ENCODE measurements around the gene ENTPD2.

The ENTPD2 gene

DNA sequence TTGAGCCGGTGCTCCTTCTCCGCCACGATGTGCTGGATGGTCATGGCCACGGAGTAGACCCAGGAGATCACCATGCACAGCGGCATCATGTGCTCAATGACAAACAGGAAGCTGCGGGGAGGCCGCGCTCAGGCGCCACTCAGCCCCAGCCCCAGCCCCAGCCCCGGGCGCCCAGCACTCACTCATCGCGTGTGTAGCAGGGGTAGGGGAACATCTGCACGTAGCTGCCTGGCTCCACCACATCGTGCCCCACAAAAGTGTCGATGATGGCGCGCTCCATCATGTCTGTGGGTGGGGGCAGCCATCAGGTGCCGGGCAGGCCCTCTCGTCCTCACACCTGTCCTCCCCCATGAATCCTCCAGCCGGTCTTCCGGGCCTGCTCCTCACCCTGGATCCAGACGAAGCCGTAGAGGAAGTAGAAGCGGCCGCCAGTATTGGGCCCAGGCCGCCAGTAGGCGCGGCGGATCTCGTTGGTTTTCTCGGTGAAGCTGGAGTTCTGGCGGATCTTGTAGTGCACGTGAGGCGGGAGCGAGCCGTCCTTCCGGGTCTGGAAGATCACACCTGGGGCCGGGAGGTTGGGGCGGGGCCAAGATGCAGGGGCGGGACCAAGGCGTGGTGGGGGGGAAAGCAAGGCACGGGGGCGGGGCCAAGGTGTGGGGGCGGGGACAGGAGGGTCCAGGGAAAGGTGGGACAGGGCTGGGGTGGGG lies 35.9 kb downstream of the ENTPD2 start:
- H3K18ac ChIP-seq (ENCODE audit: low read length), result no peak overlapping the region
- no peak overlapping the region for H3K27ac ChIP-seq (ENCODE audit: low read depth, low read length)
- no peak overlapping the region for H3K4me3 ChIP-seq (ENCODE audit: low read length)
- WGBS (ENCODE audit: extremely low coverage, insufficient coverage, low lambda C conversion rate), result no CpG with 5 or more reads among the region's 45 CpGs
- H2AK5ac ChIP-seq (ENCODE audit: low read length), result no peak overlapping the region
- DNase-seq, result no peak
- H3K27me3 ChIP-seq (ENCODE audit: insufficient read depth, low read length, poor library complexity), result no peaks in the 10 kb centered on the region
- H3K56ac ChIP-seq (ENCODE audit: low read length), result no peak overlapping the region
- no peak overlapping the region for H2BK15ac ChIP-seq (replicated peaks; ENCODE audit: low read depth)
- no peaks in the 10 kb centered on the region for H3K4me1 ChIP-seq (ENCODE audit: control insufficient read depth, low read depth, low read length)
- H3K9ac ChIP-seq (ENCODE audit: low read length), result no peak overlapping the region
- no peaks in the 10 kb centered on the region for H3K36me3 ChIP-seq (ENCODE audit: control insufficient read depth, insufficient read depth, low read length)
- no peak overlapping the region for H3K23ac ChIP-seq (ENCODE audit: low read length)
- no peak overlapping the region for H3K4ac ChIP-seq (ENCODE audit: low read depth, low read length)
- H4K8ac ChIP-seq (ENCODE audit: low read depth, low read length), result no peak overlapping the region
- H2BK5ac ChIP-seq (ENCODE audit: low read length), result no peak overlapping the region
- no peak overlapping the region for H3K4me2 ChIP-seq (ENCODE audit: low read length)
- no peak overlapping the region for H2BK120ac ChIP-seq (ENCODE audit: low read depth, low read length)
- H4K5ac ChIP-seq (ENCODE audit: low read length), result no peak overlapping the region
- H3K79me1 ChIP-seq (ENCODE audit: low read length), result no peaks in the 10 kb centered on the region
- H3K79me2 ChIP-seq (ENCODE audit: control insufficient read depth, insufficient read depth, low read length), result no peaks in the 10 kb centered on the region

DNA sequence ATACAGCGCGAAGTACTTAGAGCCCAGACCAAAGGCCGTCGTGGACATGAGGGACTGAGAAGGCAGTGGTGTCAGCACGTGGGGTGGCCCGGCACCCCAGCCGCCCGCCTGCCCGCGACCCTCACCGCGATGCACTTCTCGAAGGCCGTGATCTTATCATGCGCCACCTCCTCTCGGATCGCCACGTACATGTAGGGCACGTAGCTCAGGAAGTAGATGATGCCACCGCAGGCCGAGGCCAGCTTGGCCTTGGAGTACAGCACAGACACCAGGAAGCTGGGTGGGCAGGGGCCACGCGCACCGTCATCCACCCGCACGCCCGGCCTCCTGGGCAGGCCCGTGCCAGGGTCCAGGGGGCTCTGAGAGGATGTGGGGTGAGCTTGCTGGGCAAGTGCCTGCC lies 36.8 kb downstream of the ENTPD2 start:
- no peak for DNase-seq
- no peak overlapping the region for H3K4ac ChIP-seq (ENCODE audit: low read depth, low read length)
- no peak overlapping the region for H3K23ac ChIP-seq (ENCODE audit: low read length)
- no peak overlapping the region for H2AK5ac ChIP-seq (ENCODE audit: low read length)
- H3K4me3 ChIP-seq (ENCODE audit: low read length), result no peak overlapping the region
- H3K9ac ChIP-seq (ENCODE audit: low read length), result no peak overlapping the region
- no peak overlapping the region for H3K4me2 ChIP-seq (ENCODE audit: low read length)
- H2BK15ac ChIP-seq (replicated peaks; ENCODE audit: low read depth), result no peak overlapping the region
- H2BK120ac ChIP-seq (ENCODE audit: low read depth, low read length), result no peak overlapping the region
- no peaks in the 10 kb centered on the region for H3K79me1 ChIP-seq (ENCODE audit: low read length)
- no peak overlapping the region for H3K56ac ChIP-seq (ENCODE audit: low read length)
- no peaks in the 10 kb centered on the region for H3K27me3 ChIP-seq (ENCODE audit: insufficient read depth, low read length, poor library complexity)
- no peak overlapping the region for H3K18ac ChIP-seq (ENCODE audit: low read length)
- H2BK5ac ChIP-seq (ENCODE audit: low read length), result no peak overlapping the region
- H3K4me1 ChIP-seq (ENCODE audit: control insufficient read depth, low read depth, low read length), result no peaks in the 10 kb centered on the region
- H3K36me3 ChIP-seq (ENCODE audit: control insufficient read depth, insufficient read depth, low read length), result no peaks in the 10 kb centered on the region
- no peaks in the 10 kb centered on the region for H3K79me2 ChIP-seq (ENCODE audit: control insufficient read depth, insufficient read depth, low read length)
- H4K5ac ChIP-seq (ENCODE audit: low read length), result no peak overlapping the region
- no peak overlapping the region for H4K8ac ChIP-seq (ENCODE audit: low read depth, low read length)
- no CpG with 5 or more reads among the region's 28 CpGs for WGBS (ENCODE audit: extremely low coverage, insufficient coverage, low lambda C conversion rate)
- H3K27ac ChIP-seq (ENCODE audit: low read depth, low read length), result no peak overlapping the region

DNA sequence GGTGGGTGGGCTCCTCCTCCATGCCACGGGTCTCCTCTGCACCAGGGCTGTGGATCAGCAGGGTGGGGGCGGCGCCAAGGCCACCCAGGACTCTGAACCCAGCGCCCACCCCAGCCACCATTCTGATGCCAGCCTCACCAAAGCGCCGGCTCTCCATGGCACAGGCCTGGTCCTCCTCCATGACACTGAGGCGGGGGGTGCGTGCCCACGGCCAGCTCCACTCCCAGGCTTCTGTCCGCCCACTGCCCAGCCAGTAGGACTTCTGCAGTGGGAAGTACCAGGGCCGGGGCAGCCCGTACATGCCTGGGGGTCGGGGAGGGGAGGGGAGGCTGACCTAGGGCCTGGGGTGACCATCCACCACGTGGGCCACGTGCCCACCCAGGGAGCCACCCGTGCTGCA lies 37.4 kb downstream of the ENTPD2 start:
- no peak overlapping the region for H3K56ac ChIP-seq (ENCODE audit: low read length)
- no peaks in the 10 kb centered on the region for H3K4me1 ChIP-seq (ENCODE audit: control insufficient read depth, low read depth, low read length)
- H3K9ac ChIP-seq (ENCODE audit: low read length), result no peak overlapping the region
- H2BK5ac ChIP-seq (ENCODE audit: low read length), result no peak overlapping the region
- no peak overlapping the region for H3K23ac ChIP-seq (ENCODE audit: low read length)
- H3K79me2 ChIP-seq (ENCODE audit: control insufficient read depth, insufficient read depth, low read length), result no peaks in the 10 kb centered on the region
- no peak overlapping the region for H3K4me2 ChIP-seq (ENCODE audit: low read length)
- H3K36me3 ChIP-seq (ENCODE audit: control insufficient read depth, insufficient read depth, low read length), result no peaks in the 10 kb centered on the region
- DNase-seq, result no peak
- no peak overlapping the region for H3K4ac ChIP-seq (ENCODE audit: low read depth, low read length)
- no peak overlapping the region for H2BK120ac ChIP-seq (ENCODE audit: low read depth, low read length)
- no peak overlapping the region for H2BK15ac ChIP-seq (replicated peaks; ENCODE audit: low read depth)
- no peak overlapping the region for H3K18ac ChIP-seq (ENCODE audit: low read length)
- no CpG with 5 or more reads among the region's 16 CpGs for WGBS (ENCODE audit: extremely low coverage, insufficient coverage, low lambda C conversion rate)
- H3K27ac ChIP-seq (ENCODE audit: low read depth, low read length), result no peak overlapping the region
- H4K5ac ChIP-seq (ENCODE audit: low read length), result no peak overlapping the region
- H3K27me3 ChIP-seq (ENCODE audit: insufficient read depth, low read length, poor library complexity), result no peaks in the 10 kb centered on the region
- no peak overlapping the region for H4K8ac ChIP-seq (ENCODE audit: low read depth, low read length)
- no peak overlapping the region for H3K4me3 ChIP-seq (ENCODE audit: low read length)
- H2AK5ac ChIP-seq (ENCODE audit: low read length), result no peak overlapping the region
- H3K79me1 ChIP-seq (ENCODE audit: low read length), result no peaks in the 10 kb centered on the region

DNA sequence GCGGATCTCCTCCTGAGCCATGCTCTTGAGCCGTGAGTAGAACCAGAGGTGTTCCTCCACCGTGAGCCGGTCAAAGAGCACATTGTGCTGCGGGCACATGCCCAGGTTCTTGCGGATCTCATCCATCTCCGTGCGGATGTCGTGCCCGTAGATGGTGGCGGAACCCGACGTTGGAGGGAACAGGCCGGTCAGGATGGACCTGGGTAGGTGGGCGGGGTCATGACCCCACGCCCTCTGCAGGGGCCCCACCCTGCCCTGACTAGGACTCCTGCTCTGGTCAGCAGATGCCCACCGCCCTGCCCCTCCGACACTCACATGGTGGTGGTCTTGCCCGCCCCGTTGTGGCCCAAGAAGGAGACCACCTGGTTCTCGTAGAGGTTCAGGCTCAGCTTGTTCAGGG lies 37.9 kb downstream of the ENTPD2 start:
- no peak overlapping the region for H3K27ac ChIP-seq (ENCODE audit: low read depth, low read length)
- H3K23ac ChIP-seq (ENCODE audit: low read length), result no peak overlapping the region
- no peak overlapping the region for H3K9ac ChIP-seq (ENCODE audit: low read length)
- no peaks in the 10 kb centered on the region for H3K27me3 ChIP-seq (ENCODE audit: insufficient read depth, low read length, poor library complexity)
- DNase-seq, result no peak
- no peak overlapping the region for H2BK15ac ChIP-seq (replicated peaks; ENCODE audit: low read depth)
- no peaks in the 10 kb centered on the region for H3K36me3 ChIP-seq (ENCODE audit: control insufficient read depth, insufficient read depth, low read length)
- no peak overlapping the region for H4K5ac ChIP-seq (ENCODE audit: low read length)
- no peak overlapping the region for H3K56ac ChIP-seq (ENCODE audit: low read length)
- no CpG with 5 or more reads among the region's 21 CpGs for WGBS (ENCODE audit: extremely low coverage, insufficient coverage, low lambda C conversion rate)
- no peak overlapping the region for H2BK5ac ChIP-seq (ENCODE audit: low read length)
- H3K18ac ChIP-seq (ENCODE audit: low read length), result no peak overlapping the region
- H4K8ac ChIP-seq (ENCODE audit: low read depth, low read length), result no peak overlapping the region
- no peaks in the 10 kb centered on the region for H3K79me1 ChIP-seq (ENCODE audit: low read length)
- H2BK120ac ChIP-seq (ENCODE audit: low read depth, low read length), result no peak overlapping the region
- no peak overlapping the region for H3K4ac ChIP-seq (ENCODE audit: low read depth, low read length)
- no peak overlapping the region for H3K4me3 ChIP-seq (ENCODE audit: low read length)
- H3K4me1 ChIP-seq (ENCODE audit: control insufficient read depth, low read depth, low read length), result no peaks in the 10 kb centered on the region
- H2AK5ac ChIP-seq (ENCODE audit: low read length), result no peak overlapping the region
- H3K4me2 ChIP-seq (ENCODE audit: low read length), result no peak overlapping the region
- H3K79me2 ChIP-seq (ENCODE audit: control insufficient read depth, insufficient read depth, low read length), result no peaks in the 10 kb centered on the region

DNA sequence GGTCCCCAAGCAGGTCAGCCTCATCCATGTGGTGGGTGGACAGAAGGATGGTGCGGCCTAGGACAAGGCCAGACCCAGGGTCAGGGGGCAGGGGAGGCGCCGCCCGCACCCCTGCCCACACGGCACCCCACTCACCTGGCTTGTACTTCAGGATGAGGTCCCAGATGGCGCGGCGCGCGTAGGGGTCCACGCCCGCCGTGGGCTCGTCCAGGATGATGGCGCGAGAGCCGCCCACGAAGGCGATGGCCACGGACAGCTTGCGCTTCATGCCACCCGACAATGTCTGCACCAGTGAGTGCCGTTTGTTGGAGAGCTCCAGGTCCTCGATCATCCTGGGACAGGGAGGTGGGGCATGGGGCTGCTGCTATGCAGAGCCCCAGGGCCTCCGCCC lies 38.3 kb downstream of the ENTPD2 start:
- WGBS (ENCODE audit: extremely low coverage, insufficient coverage, low lambda C conversion rate), result no CpG with 5 or more reads among the region's 25 CpGs

More for the DNA sequence above, 38.3 kb downstream of the ENTPD2 start:
- Histone ChIP-seq H3K4me1 (ENCODE audit: control insufficient read depth, low read depth, low read length) (no peaks in the 10 kb centered on the region), H3K9ac (ENCODE audit: low read length) (no peak overlapping the region), H4K5ac (ENCODE audit: low read length) (no peak overlapping the region), H2AK5ac (ENCODE audit: low read length) (no peak overlapping the region), H3K4ac (ENCODE audit: low read depth, low read length) (no peak overlapping the region), H4K8ac (ENCODE audit: low read depth, low read length) (no peak overlapping the region), H3K18ac (ENCODE audit: low read length) (no peak overlapping the region), H2BK120ac (ENCODE audit: low read depth, low read length) (no peak overlapping the region), H3K27ac (ENCODE audit: low read depth, low read length) (no peak overlapping the region), H3K79me2 (ENCODE audit: control insufficient read depth, insufficient read depth, low read length) (no peaks in the 10 kb centered on the region), H2BK15ac (replicated peaks; ENCODE audit: low read depth) (no peak overlapping the region), H3K27me3 (ENCODE audit: insufficient read depth, low read length, poor library complexity) (no peaks in the 10 kb centered on the region), H2BK5ac (ENCODE audit: low read length) (no peak overlapping the region), H3K4me3 (ENCODE audit: low read length) (no peak overlapping the region), H3K4me2 (ENCODE audit: low read length) (no peak overlapping the region), H3K23ac (ENCODE audit: low read length) (no peak overlapping the region), H3K36me3 (ENCODE audit: control insufficient read depth, insufficient read depth, low read length) (no peaks in the 10 kb centered on the region), H3K79me1 (ENCODE audit: low read length) (no peaks in the 10 kb centered on the region), H3K56ac (ENCODE audit: low read length) (no peak overlapping the region)
- no peak for DNase-seq
